ENCODE data around the gene DMD. TPM values are rescaled to one million over a fixed set of nuclear protein-coding genes. Genes with fewer than 3 reads are reported as not detected.

Gene DMD
- total RNA-seq, 1 donor from 2014 or later: 2.5 TPM

DNA sequence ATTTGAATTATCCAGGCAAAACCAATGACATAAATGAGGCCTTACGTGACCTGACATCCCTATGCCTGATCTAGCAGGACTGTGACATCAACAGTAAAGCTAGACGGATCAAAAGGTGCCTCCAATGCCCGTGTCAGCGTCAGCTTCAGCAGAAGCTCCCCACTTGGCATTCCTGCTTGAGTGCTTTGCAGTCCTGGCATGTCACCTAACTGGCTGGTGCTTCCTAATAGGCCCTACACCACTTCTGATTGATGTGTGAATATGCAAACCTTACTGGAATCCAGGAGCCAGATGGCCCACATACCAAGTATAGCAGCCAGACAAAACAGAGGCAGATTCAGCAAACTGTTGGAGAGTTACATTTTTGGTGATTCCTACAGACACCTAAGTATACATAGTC is 224.2 kb downstream of the DMD start:
- no peaks in the 10 kb centered on the region for H3K36me3 ChIP-seq (ENCODE audit: control insufficient read depth, insufficient read depth, low read length)
- H3K4me3 ChIP-seq (ENCODE audit: low read depth, low read length): no peak overlapping the region
- TF ChIP-seq, protein P1, sequence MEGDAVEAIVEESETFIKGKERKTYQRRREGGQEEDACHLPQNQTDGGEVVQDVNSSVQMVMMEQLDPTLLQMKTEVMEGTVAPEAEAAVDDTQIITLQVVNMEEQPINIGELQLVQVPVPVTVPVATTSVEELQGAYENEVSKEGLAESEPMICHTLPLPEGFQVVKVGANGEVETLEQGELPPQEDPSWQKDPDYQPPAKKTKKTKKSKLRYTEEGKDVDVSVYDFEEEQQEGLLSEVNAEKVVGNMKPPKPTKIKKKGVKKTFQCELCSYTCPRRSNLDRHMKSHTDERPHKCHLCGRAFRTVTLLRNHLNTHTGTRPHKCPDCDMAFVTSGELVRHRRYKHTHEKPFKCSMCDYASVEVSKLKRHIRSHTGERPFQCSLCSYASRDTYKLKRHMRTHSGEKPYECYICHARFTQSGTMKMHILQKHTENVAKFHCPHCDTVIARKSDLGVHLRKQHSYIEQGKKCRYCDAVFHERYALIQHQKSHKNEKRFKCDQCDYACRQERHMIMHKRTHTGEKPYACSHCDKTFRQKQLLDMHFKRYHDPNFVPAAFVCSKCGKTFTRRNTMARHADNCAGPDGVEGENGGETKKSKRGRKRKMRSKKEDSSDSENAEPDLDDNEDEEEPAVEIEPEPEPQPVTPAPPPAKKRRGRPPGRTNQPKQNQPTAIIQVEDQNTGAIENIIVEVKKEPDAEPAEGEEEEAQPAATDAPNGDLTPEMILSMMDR (IDR thresholded peaks at IDR 0.05; ENCODE audit: insufficient read depth, low read length, poor library complexity, severe bottlenecking): no peak
- H3K27me3 ChIP-seq (ENCODE audit: control insufficient read depth, insufficient read depth, low read length): no peaks in the 10 kb centered on the region
- DNase-seq (ENCODE audit: low read depth): no peak

DNA sequence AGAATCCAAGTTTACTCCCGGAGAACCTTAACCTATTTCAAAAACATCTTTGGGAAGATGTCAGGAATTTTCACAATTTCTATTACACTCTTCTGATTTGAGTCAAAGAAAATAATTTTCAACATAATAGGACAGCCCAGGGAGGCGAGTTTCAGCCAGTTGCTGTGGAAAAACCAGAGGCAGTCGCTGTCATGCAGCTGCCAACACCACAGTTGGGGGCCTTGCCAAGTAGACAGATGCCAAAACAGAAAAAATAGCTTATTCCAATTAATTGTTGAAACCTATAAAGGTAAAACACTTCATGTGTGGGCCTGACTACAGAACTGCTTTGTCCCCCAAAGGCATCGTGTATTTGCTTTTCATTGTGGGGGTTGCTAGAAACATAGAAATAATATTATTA is 225.8 kb downstream of the DMD start:
- TF ChIP-seq, protein P1 (IDR thresholded peaks at IDR 0.05; ENCODE audit: insufficient read depth, low read length, poor library complexity, severe bottlenecking): no peak
- no peak for DNase-seq (ENCODE audit: low read depth)
- no peaks in the 10 kb centered on the region for H3K36me3 ChIP-seq (ENCODE audit: control insufficient read depth, insufficient read depth, low read length)
- H3K4me3 ChIP-seq (ENCODE audit: low read depth, low read length): no peak overlapping the region
- H3K27me3 ChIP-seq (ENCODE audit: control insufficient read depth, insufficient read depth, low read length): no peaks in the 10 kb centered on the region

- DNase-seq (ENCODE audit: low read depth): no peak
- no peak overlapping the region for H3K4me3 ChIP-seq (ENCODE audit: low read depth, low read length)
- TF ChIP-seq, protein P1 (IDR thresholded peaks at IDR 0.05; ENCODE audit: insufficient read depth, low read length, poor library complexity, severe bottlenecking): no peak
- no peaks in the 10 kb centered on the region for H3K36me3 ChIP-seq (ENCODE audit: control insufficient read depth, insufficient read depth, low read length)
- no peaks in the 10 kb centered on the region for H3K27me3 ChIP-seq (ENCODE audit: control insufficient read depth, insufficient read depth, low read length)
These were observed 244.5 kb downstream of the DMD start for GRCh38 chrX:32966821-32967355.

- TF ChIP-seq, protein P1 (IDR thresholded peaks at IDR 0.05; ENCODE audit: insufficient read depth, low read length, poor library complexity, severe bottlenecking): no peak
- DNase-seq (ENCODE audit: low read depth): no peak
- H3K27me3 ChIP-seq (ENCODE audit: control insufficient read depth, insufficient read depth, low read length): no peaks in the 10 kb centered on the region
- H3K4me3 ChIP-seq (ENCODE audit: low read depth, low read length): no peak overlapping the region
- no peaks in the 10 kb centered on the region for H3K36me3 ChIP-seq (ENCODE audit: control insufficient read depth, insufficient read depth, low read length)
These were observed 257.2 kb downstream of the DMD start for GRCh38 chrX:32954125-32954524.

DNA sequence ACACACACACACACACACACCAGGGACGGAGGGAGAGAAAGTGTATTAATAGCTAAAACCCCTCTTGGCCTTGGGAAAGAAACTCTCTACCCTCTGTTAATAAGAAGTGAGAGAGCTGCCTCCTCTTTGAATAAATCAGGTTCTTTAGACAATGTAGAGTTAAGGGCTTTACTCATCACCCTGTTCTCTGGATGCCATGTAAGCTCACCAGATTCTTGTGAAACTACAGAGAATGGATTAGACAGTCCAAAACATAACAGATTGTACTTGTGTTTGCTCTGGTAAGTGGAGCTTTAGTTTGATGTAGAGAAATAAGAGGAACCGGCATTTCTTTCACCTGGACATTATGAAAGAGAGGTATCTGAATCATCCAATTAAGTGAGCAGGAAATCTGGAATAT is 263.2 kb downstream of the DMD start:
- H3K36me3 ChIP-seq (ENCODE audit: control insufficient read depth, insufficient read depth, low read length): no peaks in the 10 kb centered on the region
- DNase-seq (ENCODE audit: low read depth): no peak
- H3K27me3 ChIP-seq (ENCODE audit: control insufficient read depth, insufficient read depth, low read length): no peaks in the 10 kb centered on the region
- TF ChIP-seq, protein P1 (IDR thresholded peaks at IDR 0.05; ENCODE audit: insufficient read depth, low read length, poor library complexity, severe bottlenecking): no peak
- H3K4me3 ChIP-seq (ENCODE audit: low read depth, low read length): no peak overlapping the region

DNA sequence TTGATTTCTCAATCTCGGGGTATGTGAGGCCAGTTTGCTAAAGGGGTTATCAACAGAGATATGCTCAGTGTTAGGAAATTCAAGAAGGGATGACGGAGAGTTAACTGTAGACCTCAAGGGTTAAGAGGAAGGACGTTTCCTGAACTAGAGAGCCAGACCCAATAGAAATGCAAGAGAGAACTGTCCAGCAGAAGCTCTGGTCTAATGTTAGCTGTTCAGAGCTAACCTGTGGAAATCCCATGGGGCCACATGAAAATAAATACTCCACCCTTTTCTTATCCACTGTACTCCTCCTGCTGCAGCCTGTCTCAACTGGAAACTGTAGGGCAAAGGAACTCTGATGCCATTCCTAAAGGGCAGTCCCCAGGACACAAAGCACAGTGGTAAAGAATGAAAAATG is 274.3 kb downstream of the DMD start:
- TF ChIP-seq, protein P1 (IDR thresholded peaks at IDR 0.05; ENCODE audit: insufficient read depth, low read length, poor library complexity, severe bottlenecking): no peak
- no peaks in the 10 kb centered on the region for H3K36me3 ChIP-seq (ENCODE audit: control insufficient read depth, insufficient read depth, low read length)
- no peak overlapping the region for H3K4me3 ChIP-seq (ENCODE audit: low read depth, low read length)
- DNase-seq (ENCODE audit: low read depth): no peak
- no peaks in the 10 kb centered on the region for H3K27me3 ChIP-seq (ENCODE audit: control insufficient read depth, insufficient read depth, low read length)

Measured in kidney epithelial cell (primary cell).